ENCODE results near the gene RAB11FIP3.

The RAB11FIP3 gene

GRCh38 chr16:557463-558297 is 132.2 kb downstream of the RAB11FIP3 start:
- no peak for DNase-seq

- no peak for DNase-seq
Measured at GRCh38 chr16:558298-559020, 133.0 kb downstream of the RAB11FIP3 start.

- DNase-seq, result no peak
Measured at GRCh38 chr16:559021-559380, 133.6 kb downstream of the RAB11FIP3 start.

GRCh38 chr16:559411-560203 is 134.2 kb downstream of the RAB11FIP3 start:
- no peak for DNase-seq

- DNase-seq, result no peak
Measured at GRCh38 chr16:560204-560700, 134.8 kb downstream of the RAB11FIP3 start, which contains the start of gene PRR35. Gene PRR35 (plus strand): TSS chr16:560394. CDS start chr16:563295, 2,901 bp downstream.

GRCh38 chr16:560701-561412 is 135.4 kb downstream of the RAB11FIP3 start:
- no peak for DNase-seq

- no peak for DNase-seq
Measured at GRCh38 chr16:561413-561794, 136.0 kb downstream of the RAB11FIP3 start.

- no peak for DNase-seq
Measured at GRCh38 chr16:561957-562938, 136.8 kb downstream of the RAB11FIP3 start.

GRCh38 chr16:563072-563644 is 137.7 kb downstream of the RAB11FIP3 start:
- no peak for DNase-seq

- no peak for DNase-seq
Measured at GRCh38 chr16:564690-565418, 139.4 kb downstream of the RAB11FIP3 start.

GRCh38 chr16:565419-566330 is 140.2 kb downstream of the RAB11FIP3 start:
- DNase-seq, result no peak

- peak; percentile 19 for DNase-seq
Measured at GRCh38 chr16:566475-567372, 141.3 kb downstream of the RAB11FIP3 start, which contains the start of gene NHLRC4. Gene NHLRC4 (plus strand): TSS chr16:567005. CDS start chr16:568048, 1,043 bp downstream.

GRCh38 chr16:567373-568256 is 142.2 kb downstream of the RAB11FIP3 start:
- DNase-seq, result no peak

- no peak for DNase-seq
Measured at GRCh38 chr16:568401-569258, 143.2 kb downstream of the RAB11FIP3 start.

GRCh38 chr16:569445-570254 is 144.2 kb downstream of the RAB11FIP3 start, which contains the start of gene PIGQ:
Gene PIGQ (plus strand): TSS chr16:569968. CDS start chr16:574075, 4,107 bp downstream.
- DNase-seq, result peak; percentile 50

All from effector CD8-positive, alpha-beta T cell (primary cell).